GM12872 (cell line): Measurements from ENCODE around the gene NALCN.

Experiments used
- CTCF ChIP-seq: IDR thresholded peaks from 3 replicates; pipeline ENCODE4 v1.5.1; 2011; ENCODE audit warnings: low read depth, mild to moderate bottlenecking, low read length, moderate library complexity; ENCODE audit not compliant: insufficient read depth

The NALCN gene

GRCh38 chr13:101170306-101170705, 246.0 kb downstream of the NALCN start:
- no peak for TF ChIP-seq CTCF

GRCh38 chr13:101157261-101157660, 259.0 kb downstream of the NALCN start:
- TF ChIP-seq CTCF: no peak

- TF ChIP-seq CTCF: peak; percentile 58
Observed at GRCh38 chr13:101155920-101156319, 260.4 kb downstream of the NALCN start.

GRCh38 chr13:101152184-101152583, 264.1 kb downstream of the NALCN start:
- no peak for TF ChIP-seq CTCF

GRCh38 chr13:101150998-101151397, 265.3 kb downstream of the NALCN start:
- TF ChIP-seq CTCF: no peak

- TF ChIP-seq CTCF: 0 out of 3 replicates have a peak, but pooled peaks have one; percentile 14
Observed at GRCh38 chr13:101149735-101150384, 266.4 kb downstream of the NALCN start.

- no peak for TF ChIP-seq CTCF
Observed at GRCh38 chr13:101146101-101146898, 270.0 kb downstream of the NALCN start.
